Measurements from ENCODE around the gene BNC2.
A peak's percentile ranks its signal among the peaks of the same experiment; 100 is the strongest.

BNC2 gene

GRCh38 chr9:16726718-16727451 lies 143.6 kb downstream of the BNC2 start:
- no peak for TF ChIP-seq CTCF (IDR thresholded peaks at IDR 0.05; ENCODE audit: low read depth, low read length)
- H3K4me3 ChIP-seq (ENCODE audit: low read depth, low read length) = peak overlapping the region; percentile 67

GRCh38 chr9:16726029-16726428 lies 144.4 kb downstream of the BNC2 start:
- no peak for TF ChIP-seq CTCF (IDR thresholded peaks at IDR 0.05; ENCODE audit: low read depth, low read length)
- H3K4me3 ChIP-seq (ENCODE audit: low read depth, low read length) = peak overlapping the region; percentile 67

- no peak for TF ChIP-seq CTCF (IDR thresholded peaks at IDR 0.05; ENCODE audit: low read depth, low read length)
- H3K4me3 ChIP-seq (ENCODE audit: low read depth, low read length) = no peak overlapping the region
Observed at GRCh38 chr9:16725066-16725465, 145.4 kb downstream of the BNC2 start.

GRCh38 chr9:16721972-16722371 lies 148.5 kb downstream of the BNC2 start:
- H3K4me3 ChIP-seq (ENCODE audit: low read depth, low read length) = no peak overlapping the region

GRCh38 chr9:16720386-16720785 lies 150.1 kb downstream of the BNC2 start:
- no peak for TF ChIP-seq CTCF (IDR thresholded peaks at IDR 0.05; ENCODE audit: low read depth, low read length)
- no peak overlapping the region for H3K4me3 ChIP-seq (ENCODE audit: low read depth, low read length)

More at GRCh38 chr9:16721972-16722371, 148.5 kb downstream of the BNC2 start:
- no peak for TF ChIP-seq CTCF (IDR thresholded peaks at IDR 0.05; ENCODE audit: low read depth, low read length)

- no peak overlapping the region for H3K4me3 ChIP-seq (ENCODE audit: low read depth, low read length)
- TF ChIP-seq CTCF (IDR thresholded peaks at IDR 0.05; ENCODE audit: low read depth, low read length) = no peak
Observed at GRCh38 chr9:16719921-16720320, 150.5 kb downstream of the BNC2 start.

GRCh38 chr9:16718952-16719351 lies 151.5 kb downstream of the BNC2 start:
- TF ChIP-seq CTCF (IDR thresholded peaks at IDR 0.05; ENCODE audit: low read depth, low read length) = no peak
- no peak overlapping the region for H3K4me3 ChIP-seq (ENCODE audit: low read depth, low read length)
